Activated naive CD4-positive, alpha-beta T cell treated with anti-CD3 and anti-CD28 coated beads, Interleukin-2, amount 50 U/mL, for 72 hours (primary cell): ENCODE results near the gene RIT2. TPM values are rescaled to one million over a fixed set of nuclear protein-coding genes. Genes with fewer than 3 reads are reported as not detected.

Experiments
- ATAC-seq, 2 donors: fragments of 150-1000 bp; cut with Tn5 transposase; 2 replicates each; pipeline ENCODE4 v1.10.0; 2021; ENCODE audit warnings: mild to moderate bottlenecking in 2 of 2, moderate library complexity in 2 of 2
- DNase-seq, 2 donors: peaks; one replicate each; pipeline ENCODE4 v3.0.0; 2021 to 2022; ENCODE audit warnings: low spot score in 2 of 2
- H3K27ac Mint-ChIP-seq, 2 donors: one replicate each; pipeline ENCODE4 v1.8.0; 2022; ENCODE audit warnings: mild to moderate bottlenecking in 2 of 2, mixed read lengths in 2 of 2
- H3K36me3 Mint-ChIP-seq, 2 donors: one replicate each; pipeline ENCODE4 v1.8.0; 2022; ENCODE audit warnings: mixed read lengths in 2 of 2
- H3K9me3 Mint-ChIP-seq, 2 donors: one replicate each; pipeline ENCODE4 v1.8.0; 2022; ENCODE audit warnings: mixed read lengths in 2 of 2
- total RNA-seq, 2 donors: library from RNA; stranded (reverse); gene quantifications; one replicate each; pipeline ENCODE4 v1.2.3, GENCODE V29; 2022

Gene RIT2
- total RNA-seq, 2 donors from 2014 or later: not detected

DNA sequence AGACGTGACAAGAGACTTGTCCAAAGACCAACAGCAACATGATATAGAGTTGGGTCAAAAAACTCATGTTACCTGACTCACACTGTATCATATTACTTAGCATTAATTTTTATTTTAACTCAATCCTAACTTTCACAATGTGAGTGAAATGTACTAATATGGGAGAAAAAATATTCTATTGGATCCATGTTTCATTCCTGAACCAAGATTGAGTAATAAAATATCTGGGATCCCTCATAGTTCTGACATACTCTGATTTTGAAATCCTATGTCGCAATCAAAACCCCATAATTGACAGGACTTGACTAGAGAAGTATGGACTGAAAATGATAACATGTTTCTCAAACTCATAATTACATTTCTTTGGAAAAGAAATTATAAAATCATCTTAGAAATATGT is 190.4 kb downstream of the RIT2 start:
- H3K9me3 Mint-ChIP-seq: peaks cover 4 to 13% of the 10 kb centered on the region in 2 donors
- H3K36me3 Mint-ChIP-seq: no peaks in the 10 kb centered on the region
- no peak for ATAC-seq
- H3K27ac Mint-ChIP-seq: no peak overlapping the region
- no peak for DNase-seq

DNA sequence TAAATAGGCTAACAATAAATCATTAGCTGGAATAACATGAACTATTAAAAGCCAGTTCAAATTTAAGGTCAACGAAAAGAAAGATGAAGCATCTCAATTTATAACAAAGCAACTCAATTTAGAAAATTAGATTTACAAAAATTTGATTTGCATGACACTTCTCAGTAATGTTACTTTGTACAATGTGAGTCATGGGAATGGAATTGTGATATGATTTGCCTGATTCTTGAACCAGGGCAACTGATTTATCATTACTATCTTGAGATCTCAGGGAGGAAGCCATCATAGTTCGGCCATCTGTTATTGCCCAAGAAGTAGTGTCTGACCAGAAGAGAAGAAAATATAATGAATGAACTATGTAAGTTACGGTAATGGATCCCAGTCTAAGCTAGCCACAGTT is 193.1 kb downstream of the RIT2 start:
- ATAC-seq (no peak), DNase-seq (no peak)
- peaks cover 9 to 17% of the 10 kb centered on the region in 2 donors for H3K9me3 Mint-ChIP-seq
- H3K36me3 Mint-ChIP-seq: no peaks in the 10 kb centered on the region
- no peak overlapping the region for H3K27ac Mint-ChIP-seq

DNA sequence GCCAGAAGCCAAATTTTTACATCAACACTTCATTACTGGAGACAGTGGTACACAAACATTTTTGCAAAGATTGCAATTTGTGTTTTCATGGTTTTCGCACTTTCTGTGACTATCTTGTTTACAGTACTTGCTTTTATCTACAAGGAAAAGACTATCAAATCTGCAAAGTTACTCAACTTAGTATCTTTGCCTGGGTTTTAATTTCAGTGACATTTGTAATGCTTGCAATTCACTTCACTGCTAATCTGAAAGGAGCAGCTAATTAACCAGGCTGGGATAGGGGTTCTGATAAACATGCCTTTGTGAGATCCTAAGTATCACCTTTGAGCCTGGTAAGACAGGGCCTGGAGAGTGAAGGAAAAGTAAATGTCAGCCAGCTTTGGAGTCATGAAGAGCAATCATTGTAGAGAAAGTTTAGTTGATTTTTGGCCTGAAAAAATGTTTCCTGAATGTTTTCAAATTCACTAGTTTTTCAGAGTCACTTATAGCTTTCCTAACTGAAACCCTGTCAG is 194.2 kb downstream of the RIT2 start:
- no peaks in the 10 kb centered on the region for H3K36me3 Mint-ChIP-seq
- no peak for DNase-seq
- H3K27ac Mint-ChIP-seq: no peak overlapping the region
- ATAC-seq: no peak
- H3K9me3 Mint-ChIP-seq: peaks cover 12 to 17% of the 10 kb centered on the region in 2 donors

DNA sequence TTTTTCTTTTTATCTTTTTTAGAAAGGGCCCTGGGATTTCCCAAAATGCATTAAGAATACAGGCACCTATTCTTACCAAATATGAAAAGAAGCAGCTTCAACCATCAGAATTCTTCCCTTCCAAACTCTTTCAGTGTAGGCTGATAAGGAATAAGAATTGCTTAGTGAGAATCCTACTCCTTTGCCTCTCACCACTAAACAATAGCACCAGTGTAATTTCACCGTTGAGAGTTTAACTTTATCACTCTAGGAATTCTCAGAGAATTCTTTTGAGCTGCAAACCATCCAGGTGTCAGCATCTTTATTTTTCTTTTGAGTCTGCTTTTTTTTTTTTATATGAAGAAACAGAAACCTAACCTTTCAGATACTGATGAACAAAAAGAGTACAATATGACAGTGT is 194.9 kb downstream of the RIT2 start:
- Mint-ChIP-seq H3K9me3 (peaks cover 12 to 17% of the 10 kb centered on the region in 2 donors), H3K27ac (no peak overlapping the region), H3K36me3 (no peaks in the 10 kb centered on the region)
- ATAC-seq (no peak), DNase-seq (no peak)

DNA sequence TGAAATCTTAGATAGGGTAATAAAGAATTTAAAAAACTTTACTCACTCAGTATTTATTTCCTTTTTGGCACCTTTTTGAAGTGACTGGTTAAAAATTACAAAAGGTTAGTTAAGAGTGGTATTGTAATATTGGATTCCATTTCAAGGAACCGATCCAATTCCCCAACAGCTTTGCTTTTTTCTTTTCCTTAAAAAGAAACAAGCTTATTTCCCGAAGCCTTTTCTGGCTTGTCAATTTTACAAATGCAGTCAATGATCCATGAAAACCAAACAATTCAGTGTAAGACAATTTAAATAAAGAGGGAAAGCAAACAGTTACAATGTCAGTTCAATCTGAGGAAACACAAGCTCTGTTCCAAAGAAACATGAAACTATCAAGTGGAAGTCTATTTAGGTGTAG is 200.2 kb downstream of the RIT2 start:
- no peak for ATAC-seq
- H3K27ac Mint-ChIP-seq: no peak overlapping the region
- H3K36me3 Mint-ChIP-seq: no peaks in the 10 kb centered on the region
- H3K9me3 Mint-ChIP-seq: peaks cover 18 to 20% of the 10 kb centered on the region in 2 donors
- DNase-seq: no peak

DNA sequence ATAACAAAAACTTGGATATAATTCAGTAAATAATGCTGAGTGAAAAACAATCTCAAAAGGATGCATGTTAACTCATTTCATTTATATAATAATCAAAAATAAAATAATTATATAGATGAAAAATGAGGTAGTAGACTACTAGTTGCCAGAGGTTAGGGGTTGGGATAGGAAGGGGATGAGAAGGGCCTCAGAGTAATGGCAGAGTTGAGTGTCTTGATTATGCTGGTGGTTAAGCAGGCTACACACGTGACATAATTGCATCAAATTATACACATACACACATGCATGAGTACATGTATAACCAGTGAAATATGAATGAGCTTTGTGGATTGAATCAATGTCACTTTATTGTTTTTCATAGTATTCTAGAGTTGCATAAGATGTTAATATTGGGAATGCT is 201.0 kb downstream of the RIT2 start:
- no peak overlapping the region for H3K27ac Mint-ChIP-seq
- DNase-seq (no peak), ATAC-seq (no peak)
- H3K9me3 Mint-ChIP-seq: peaks cover 19 to 21% of the 10 kb centered on the region in 2 donors
- H3K36me3 Mint-ChIP-seq: no peaks in the 10 kb centered on the region

DNA sequence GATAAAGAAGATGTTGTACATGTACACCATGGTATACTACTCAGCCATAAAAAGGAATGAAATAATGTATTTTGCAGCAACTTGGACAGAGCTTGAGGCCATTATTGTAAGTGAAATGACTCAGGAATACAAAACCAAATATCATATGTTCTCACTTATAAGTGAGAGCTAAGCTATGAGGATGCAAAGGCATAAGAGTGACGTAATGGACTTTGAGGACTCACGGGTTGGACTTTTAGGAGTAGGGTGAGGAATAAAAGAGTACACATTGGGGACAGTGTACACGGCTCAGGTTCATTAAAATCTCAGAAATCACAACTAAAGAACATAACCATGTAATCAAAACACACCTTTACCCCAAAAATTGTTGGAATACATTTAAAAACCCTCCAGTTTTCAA is 206.4 kb downstream of the RIT2 start:
- no peak overlapping the region for H3K27ac Mint-ChIP-seq
- ATAC-seq (no peak), DNase-seq (no peak)
- peaks cover 16 to 19% of the 10 kb centered on the region in 2 donors for H3K9me3 Mint-ChIP-seq
- H3K36me3 Mint-ChIP-seq: no peaks in the 10 kb centered on the region

DNA sequence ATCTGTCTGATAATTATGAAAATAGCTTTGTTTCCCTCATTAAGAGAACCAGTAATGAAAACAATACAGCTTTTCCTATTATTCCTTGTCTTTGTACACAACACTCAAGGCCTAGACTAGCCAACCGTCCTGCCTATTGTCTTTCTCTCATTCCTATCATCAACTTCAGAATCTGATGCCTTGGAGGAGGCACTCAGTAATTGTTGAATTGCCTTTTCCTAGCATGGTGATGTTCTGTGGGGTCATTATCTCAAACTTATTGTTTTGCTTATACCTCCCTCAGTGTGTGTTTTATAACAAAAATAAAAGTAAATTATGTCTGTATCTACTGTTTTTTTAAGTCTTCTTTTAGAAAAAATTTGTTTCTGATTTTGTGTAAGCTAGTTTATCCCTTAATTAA is 208.7 kb downstream of the RIT2 start:
- H3K36me3 Mint-ChIP-seq: no peaks in the 10 kb centered on the region
- no peak for ATAC-seq
- DNase-seq: no peak
- H3K27ac Mint-ChIP-seq: no peak overlapping the region
- H3K9me3 Mint-ChIP-seq: peaks cover 16 to 19% of the 10 kb centered on the region in 2 donors

DNA sequence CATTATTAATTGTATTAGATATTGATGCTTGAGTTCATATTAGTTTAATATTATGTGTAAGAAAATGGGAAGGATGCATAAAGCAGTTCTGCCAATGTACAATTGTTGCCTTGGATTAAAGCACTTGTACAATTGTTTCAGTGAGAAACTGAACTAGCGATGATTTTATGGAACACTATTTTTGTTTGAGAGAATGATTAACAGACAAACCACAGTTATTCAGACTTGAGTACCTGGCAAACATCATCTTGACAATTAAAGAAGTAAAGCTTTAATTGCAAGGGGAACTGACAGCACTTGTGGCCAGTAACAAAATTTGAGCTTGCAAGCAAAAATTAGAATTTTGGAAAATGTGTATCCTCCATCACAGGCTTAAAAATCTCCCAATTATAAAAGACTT is 214.3 kb downstream of the RIT2 start:
- DNase-seq (no peak), ATAC-seq (no peak)
- peaks cover 6 to 10% of the 10 kb centered on the region in 2 donors for H3K9me3 Mint-ChIP-seq
- H3K27ac Mint-ChIP-seq: no peak overlapping the region
- no peaks in the 10 kb centered on the region for H3K36me3 Mint-ChIP-seq

DNA sequence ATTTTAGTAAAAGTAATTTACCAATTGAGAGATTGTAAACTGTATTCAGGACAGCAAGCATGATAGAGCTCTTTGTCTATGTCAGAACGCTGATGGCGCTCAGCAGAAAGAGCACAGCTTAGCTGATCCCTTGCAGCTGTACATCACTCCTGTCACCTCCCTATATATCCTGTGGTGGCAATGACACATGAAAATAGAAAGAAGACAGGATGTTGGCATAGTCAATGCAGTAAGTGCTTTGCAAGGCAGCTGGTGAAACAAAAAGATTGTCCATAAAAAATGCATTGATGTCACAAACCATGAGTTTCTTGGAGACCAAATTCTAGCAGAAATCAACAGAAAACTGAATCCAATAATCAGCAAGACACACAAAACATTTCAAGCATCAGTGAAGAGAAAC is 221.5 kb downstream of the RIT2 start:
- peaks cover 10 to 13% of the 10 kb centered on the region in 2 donors for H3K9me3 Mint-ChIP-seq
- DNase-seq: no peak
- H3K27ac Mint-ChIP-seq: no peak overlapping the region
- no peak for ATAC-seq
- no peaks in the 10 kb centered on the region for H3K36me3 Mint-ChIP-seq

DNA sequence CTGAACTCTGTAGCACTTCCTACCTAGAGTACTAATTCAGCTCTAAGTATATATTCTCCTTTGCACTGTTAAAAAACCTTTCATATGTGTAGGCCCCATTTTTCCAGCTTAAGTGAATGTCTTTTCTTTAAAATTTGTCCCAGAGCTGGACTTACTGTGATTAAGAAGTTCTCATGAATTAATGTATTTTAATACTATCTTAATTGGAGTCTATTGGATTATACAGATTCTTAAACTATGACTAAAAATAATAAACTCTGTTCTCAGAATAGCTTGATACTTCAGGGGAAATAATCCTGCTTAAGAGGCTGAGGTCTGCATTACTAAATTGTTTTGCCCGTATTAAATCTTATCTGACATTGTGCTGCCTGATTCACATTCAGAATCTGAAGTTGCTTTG is 223.3 kb downstream of the RIT2 start:
- H3K36me3 Mint-ChIP-seq: no peaks in the 10 kb centered on the region
- no peak for ATAC-seq
- DNase-seq: no peak
- H3K9me3 Mint-ChIP-seq: peaks cover 7% of the 10 kb centered on the region in 2 donors
- H3K27ac Mint-ChIP-seq: no peak overlapping the region

DNA sequence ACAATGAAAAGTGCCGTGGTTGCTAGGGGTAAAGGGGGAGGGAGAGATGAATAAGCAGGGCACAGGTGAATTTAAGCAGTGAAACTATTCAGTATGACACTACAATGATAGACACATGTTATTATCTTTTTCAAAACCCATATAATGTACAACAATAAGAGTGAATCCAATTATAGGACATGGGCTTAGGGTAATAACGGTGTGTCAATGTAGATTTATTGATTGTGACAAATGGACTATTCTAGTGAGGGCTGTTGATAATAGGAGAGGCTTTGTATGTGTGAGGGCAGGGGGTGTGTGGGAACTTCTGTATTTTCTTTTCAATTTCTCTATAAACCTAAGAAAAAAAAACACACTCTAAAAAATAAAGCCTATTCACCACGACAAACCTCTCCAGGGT is 223.8 kb downstream of the RIT2 start:
- DNase-seq (no peak), ATAC-seq (no peak)
- H3K9me3 Mint-ChIP-seq: peaks cover 3 to 7% of the 10 kb centered on the region in 2 donors
- no peak overlapping the region for H3K27ac Mint-ChIP-seq
- H3K36me3 Mint-ChIP-seq: no peaks in the 10 kb centered on the region

DNA sequence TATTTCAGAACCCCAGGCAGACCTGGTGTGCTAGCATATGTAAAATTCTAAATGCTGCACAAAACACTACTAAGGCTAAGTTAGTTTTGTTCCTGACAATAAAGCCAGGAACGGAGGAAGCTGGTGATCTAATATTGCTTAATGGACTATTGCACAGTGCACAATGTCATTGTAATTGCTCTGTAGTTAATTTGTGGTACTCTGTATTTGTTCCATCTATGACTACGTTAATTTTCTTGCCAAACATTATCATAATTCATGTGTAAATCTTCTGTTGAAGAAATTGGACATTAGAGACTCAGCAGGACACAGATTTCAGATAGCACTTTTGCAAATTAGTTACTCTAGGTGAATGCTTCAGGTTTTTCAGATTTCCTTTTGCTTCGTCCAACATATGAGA is 232.3 kb downstream of the RIT2 start:
- ATAC-seq (no peak), DNase-seq (no peak)
- no peak overlapping the region for H3K27ac Mint-ChIP-seq
- H3K9me3 Mint-ChIP-seq: peaks cover 20 to 23% of the 10 kb centered on the region in 2 donors
- H3K36me3 Mint-ChIP-seq: peaks cover 0 to 11% of the 10 kb centered on the region in 2 donors

DNA sequence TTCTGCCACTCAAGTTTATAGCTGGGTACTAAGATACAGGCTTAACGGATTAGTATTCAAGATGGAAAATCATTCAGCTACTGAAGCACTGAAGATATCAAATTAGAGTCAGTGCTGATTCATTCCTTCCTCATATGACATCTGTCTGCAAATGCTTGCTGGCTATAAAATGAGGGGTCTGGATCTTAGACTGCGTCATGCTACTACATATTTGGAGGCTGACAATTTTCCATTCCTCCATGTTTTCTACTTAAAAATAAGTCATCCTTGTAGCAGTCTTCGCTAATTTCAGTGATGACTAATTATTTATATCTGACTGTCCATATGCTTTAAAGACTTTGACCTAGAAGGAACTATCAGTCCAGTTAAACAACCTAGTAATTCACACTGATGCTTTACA is 233.4 kb downstream of the RIT2 start:
- H3K27ac Mint-ChIP-seq: no peak overlapping the region
- DNase-seq (no peak), ATAC-seq (no peak)
- H3K36me3 Mint-ChIP-seq: peaks cover 0 to 11% of the 10 kb centered on the region in 2 donors
- peaks cover 20% of the 10 kb centered on the region in 2 donors for H3K9me3 Mint-ChIP-seq

DNA sequence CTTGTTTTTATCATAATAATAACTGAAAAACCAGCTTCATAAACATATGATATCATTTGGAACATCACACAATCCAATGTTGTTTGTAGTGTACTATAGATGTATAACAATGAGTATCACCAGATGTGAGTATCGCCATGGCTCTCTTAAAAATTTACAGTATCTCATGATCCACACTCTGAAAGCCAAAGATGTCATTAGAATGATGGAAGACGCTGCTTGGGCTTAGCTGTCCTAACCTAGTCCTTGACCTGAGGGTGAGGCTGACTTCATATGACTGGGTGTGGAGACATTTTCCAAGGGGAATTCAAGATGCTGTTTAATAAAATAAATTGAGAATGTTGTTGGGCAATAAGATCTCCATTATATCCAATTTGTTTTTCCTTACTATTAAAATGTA is 242.6 kb downstream of the RIT2 start:
- Mint-ChIP-seq H3K36me3 (no peaks in the 10 kb centered on the region), H3K27ac (no peak overlapping the region), H3K9me3 (peaks cover 3 to 16% of the 10 kb centered on the region in 2 donors)
- DNase-seq (no peak), ATAC-seq (no peak)

DNA sequence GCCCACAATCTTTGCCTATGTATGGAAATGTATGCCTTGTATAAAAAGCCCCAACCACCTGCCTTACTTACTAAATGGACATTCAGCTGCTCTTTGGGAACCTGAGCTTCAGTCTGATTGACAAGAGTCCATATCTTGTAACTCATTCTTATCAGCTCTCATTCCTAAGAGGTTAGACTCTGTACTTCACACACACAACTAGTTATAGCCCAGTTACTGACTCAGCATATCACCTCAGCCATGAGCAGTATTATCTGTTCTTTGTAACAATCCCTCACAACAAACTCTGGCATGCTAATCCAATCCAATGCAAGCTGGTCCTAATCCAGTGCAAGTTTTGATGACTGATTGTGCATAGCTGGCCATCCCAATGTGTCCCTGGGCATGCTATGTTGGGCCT is 250.6 kb downstream of the RIT2 start:
- ATAC-seq (no peak), DNase-seq (no peak)
- H3K9me3 Mint-ChIP-seq: peaks cover 9 to 21% of the 10 kb centered on the region in 2 donors
- no peak overlapping the region for H3K27ac Mint-ChIP-seq
- H3K36me3 Mint-ChIP-seq: no peaks in the 10 kb centered on the region

DNA sequence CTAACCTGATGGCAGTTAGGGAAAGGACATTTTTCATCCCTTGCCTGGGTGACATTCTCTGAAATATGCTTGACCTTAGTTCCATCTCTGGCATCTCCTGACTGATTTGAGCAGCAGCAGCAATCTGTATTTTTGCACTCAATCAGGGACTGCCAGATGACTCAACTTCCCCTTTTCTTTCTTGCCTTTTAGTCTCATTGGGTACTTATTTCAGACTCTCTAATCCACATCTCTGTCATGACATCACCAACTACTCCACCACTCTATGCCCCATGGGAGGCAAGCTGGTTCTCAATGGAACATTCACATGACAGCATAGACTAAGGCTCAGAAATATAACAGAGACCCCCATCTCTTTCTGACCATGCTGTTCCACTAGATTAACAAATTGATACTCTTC is 254.2 kb downstream of the RIT2 start:
- DNase-seq (no peak), ATAC-seq (no peak)
- H3K9me3 Mint-ChIP-seq: peaks cover 12 to 22% of the 10 kb centered on the region in 2 donors
- no peaks in the 10 kb centered on the region for H3K36me3 Mint-ChIP-seq
- no peak overlapping the region for H3K27ac Mint-ChIP-seq

DNA sequence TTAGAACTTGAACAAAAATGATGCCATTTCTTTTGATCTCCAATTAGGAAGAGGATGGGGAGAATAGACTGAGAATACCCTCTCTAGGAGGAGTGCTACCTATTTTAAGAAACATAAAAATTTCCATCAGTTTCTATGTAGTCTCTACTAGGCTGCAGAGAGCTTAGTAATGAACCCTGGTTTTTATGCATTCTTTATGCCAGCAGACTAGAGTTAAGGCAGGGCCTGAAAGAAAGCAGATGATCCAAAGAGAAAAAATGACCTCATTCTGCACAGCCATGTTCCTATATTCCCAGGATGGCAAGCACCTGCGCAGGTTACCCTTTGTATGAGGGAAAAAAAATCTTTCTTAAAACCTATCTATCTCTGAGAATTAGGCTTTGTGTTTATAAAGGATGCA is 254.9 kb downstream of the RIT2 start:
- no peak for ATAC-seq
- Mint-ChIP-seq H3K27ac (no peak overlapping the region), H3K9me3 (peaks cover 13 to 19% of the 10 kb centered on the region in 2 donors), H3K36me3 (no peaks in the 10 kb centered on the region)
- DNase-seq: no peak

DNA sequence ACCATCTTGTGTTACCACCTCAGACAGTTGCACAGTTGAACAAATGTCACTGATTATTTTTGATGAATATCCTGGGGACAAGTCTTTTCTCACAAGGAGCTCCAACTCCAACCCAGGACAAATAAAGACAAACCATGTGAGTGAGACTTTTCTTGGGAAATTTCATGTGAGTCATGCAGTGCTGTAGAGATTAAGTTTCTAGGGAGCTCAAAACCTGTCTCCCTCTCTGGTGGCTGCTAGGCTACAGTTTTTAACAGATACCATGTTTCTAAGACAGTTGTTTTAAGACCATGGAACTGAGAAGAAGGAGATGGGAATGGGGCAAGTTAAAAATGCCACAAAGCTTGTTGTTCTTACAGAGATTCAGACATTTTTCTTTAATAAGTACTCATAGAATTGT is 255.5 kb downstream of the RIT2 start:
- DNase-seq (no peak), ATAC-seq (no peak)
- no peaks in the 10 kb centered on the region for H3K36me3 Mint-ChIP-seq
- peaks cover 12 to 17% of the 10 kb centered on the region in 2 donors for H3K9me3 Mint-ChIP-seq
- H3K27ac Mint-ChIP-seq: no peak overlapping the region
